ENCODE data around the gene GPSM1. TPM values are rescaled to one million over a fixed set of nuclear protein-coding genes. Genes with fewer than 3 reads are reported as not detected.

Gene GPSM1
- total and polyA plus RNA-seq, 9 of the 15 experiments (the other 6 are each of a cell fraction or from before 2014, with no cell fraction given) = 0.04 to 14.2 (median 3.1) TPM

DNA sequence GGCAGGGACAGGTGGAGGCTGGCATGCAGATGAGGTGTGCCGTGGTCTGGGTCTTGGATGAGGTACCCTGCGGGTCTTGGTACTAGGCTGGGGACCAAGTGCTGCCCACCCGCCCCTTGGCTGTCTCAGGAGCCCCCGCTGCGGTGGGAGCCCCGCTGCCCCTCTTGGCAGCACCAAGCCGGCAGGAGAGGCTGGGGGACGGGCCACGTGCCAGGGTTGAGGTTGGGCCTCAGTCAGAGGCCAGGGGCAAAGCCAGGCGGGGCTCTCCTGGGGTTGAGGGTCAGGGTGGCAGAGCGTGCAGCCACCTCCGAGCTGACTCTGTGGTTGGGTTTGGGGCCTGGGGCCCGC is 44.2 kb downstream of the GPSM1 start:
- no TSS peak for BruUV-seq (replicated peaks)
- TF ChIP-seq YBX1 (IDR thresholded peaks at IDR 0.05) (no peak), EWSR1 (IDR thresholded peaks at IDR 0.05; ENCODE audit: borderline replicate concordance, low read depth, partially characterized antibody) (no peak), TRIM24 (IDR thresholded peaks at IDR 0.05) (no peak), POLR3A (IDR thresholded peaks at IDR 0.05; ENCODE audit: borderline replicate concordance, extremely low read depth, insufficient read depth, insufficient read length) (no peak), NR2C2 (CRISPR knock-in tag; IDR thresholded peaks at IDR 0.05) (no peak), NR2C2 (tag; IDR thresholded peaks at IDR 0.05) (no peak), HDAC8 (tag; IDR thresholded peaks at IDR 0.05) (no peak)

More for the DNA sequence above, 44.2 kb downstream of the GPSM1 start:
- intact Hi-C loops (cut with micrococcal nuclease) (no loop called here), in situ Hi-C loops (cut with MboI) (no loop called here)
- WGBS (ENCODE audit: insufficient coverage, low coverage, missing lambda C conversion rate) = 100% methylated on average over 10 of the region's 13 CpGs
- Histone ChIP-seq H3K4me1 (replicated peaks in 1 of 2; ENCODE audit: control insufficient read depth in 2 of 2, insufficient read depth in 2 of 2, low read length in 2 of 2) (peaks cover 9 to 87% of the 10 kb centered on the region in 2 experiments; a peak in 4 of 5 replicates), H3K9me1 (ENCODE audit: control insufficient read depth, insufficient read depth, low read length) (no peaks in the 10 kb centered on the region), H3K27ac (ENCODE audit: extremely low read depth, low read depth, low read length) (no peak overlapping the region), H3K36me3 (ENCODE audit: control insufficient read depth, insufficient read depth, low read length) (peaks cover 76% of the 10 kb centered on the region; the same call in 2 of the 3 replicates), H3K9ac (ENCODE audit: insufficient read depth in 1 of 2, low read depth in 2 of 2, low read length in 2 of 2) (peak overlapping the region in 1 of 2 experiments; percentile 93; a peak in 2 of 4 replicates), H2AFZ (ENCODE audit: low read depth, low read length) (no peak overlapping the region), H4K20me1 (replicated peaks; ENCODE audit: control insufficient read depth, insufficient read depth, low read length) (no peaks in the 10 kb centered on the region), H3K4me2 (ENCODE audit: insufficient read depth, low read length) (no peak overlapping the region), H3K79me2 (ENCODE audit: control insufficient read depth, insufficient read depth, low read length) (peaks cover 24% of the 10 kb centered on the region), H3K9me3 (replicated peaks; ENCODE audit: control insufficient read depth, insufficient read depth, low read depth, low read length) (no peaks in the 10 kb centered on the region), H3K27me3 (ENCODE audit: control insufficient read depth in 2 of 2, insufficient read depth in 2 of 2, low read length in 2 of 2) (no peaks in the 10 kb centered on the region), H3K4me3 (no peak overlapping the region)
- FAIRE-seq = no peak
- ChIA-PET POLR2A (interaction anchor here (1.9 kb wide), 1 partner anchor 9 kb away, joined by 12 read pairs; the partner anchor contains the start of gene DNLZ), CTCF (ENCODE audit: low intra/inter-chr PET ratio) (no interaction called here)
- ATAC-seq = no peak
- DNase-seq (ENCODE audit: extremely low read depth in 1 of 4, low spot score in 3 of 4) = no peak

Data from K562 (cell line).